Endothelial cell of umbilical vein (primary cell): ENCODE measurements around the gene FAM110C. TPM values are rescaled to one million over a fixed set of nuclear protein-coding genes. Genes with fewer than 3 reads are reported as not detected.

Source experiments
- Bru-seq: library from RNA; stranded (reverse); fragments of 400-500 nt; gene quantifications from one replicate; lab custom pipeline; 2021; lab: Mats Ljungman, UMichigan
- BruChase-seq, 2 experiments: library from RNA; stranded (reverse); fragments of 400-500 nt; gene quantifications; one replicate each; lab custom pipeline; 2021; lab: Mats Ljungman, UMichigan
- BruUV-seq: library from RNA; stranded (reverse); fragments of 400-500 nt; replicated peaks from 2 replicates; lab custom pipeline; 2021; lab: Mats Ljungman, UMichigan
- CTCF ChIA-PET: fragments of 300-600, 350-600 bp; sonication (Branson Sonifier 250); formaldehyde crosslinking; loops from one replicate; lab custom pipeline; 2021; ENCODE audit warnings: antibody characterized with exemption, inconsistent platforms; lab: Charles Lee
- POLR2A ChIA-PET: fragments of 300-600, 350-600 bp; sonication (Branson Sonifier 250); formaldehyde crosslinking; loops from one replicate; lab custom pipeline; 2021; ENCODE audit warnings: antibody characterized with exemption, inconsistent platforms; lab: Charles Lee
- DNase-seq: peaks from one replicate; pipeline ENCODE4 v3.0.0-alpha.2; 2011; ENCODE audit warnings: low read depth, low spot score
- FAIRE-seq: peaks from 2 replicates; lab custom pipeline; 2011; peaks lifted over from hg19 to GRCh38; lab: Jason Lieb, UNC
- H2AFZ ChIP-seq: 2 replicates; pipeline ENCODE4 v1.6.0; 2012; ENCODE audit warnings: low read depth, low read length, control low read depth, inconsistent platforms
- H3K27ac ChIP-seq: 2 replicates; pipeline ENCODE4 v1.5.1; 2011; ENCODE audit warnings: low read depth, mild to moderate bottlenecking, control low read depth, low read length, moderate library complexity; ENCODE audit not compliant: insufficient read depth
- H3K27me3 ChIP-seq, 2 experiments: 2 replicates each; pipeline versions ENCODE4 v1.6.0 to v1.6.1; 2011; ENCODE audit warnings: low read length in 2 of 2, mixed read lengths in 1 of 2; ENCODE audit not compliant: control insufficient read depth in 2 of 2, insufficient read depth in 2 of 2
- H3K36me3 ChIP-seq, 2 experiments: 2 replicates in 1 of 2; 3 replicates in 1 of 2; pipeline ENCODE4 v1.5.1; 2011; ENCODE audit warnings: low read length in 2 of 2, mild to moderate bottlenecking in 1 of 2, moderate library complexity in 1 of 2; ENCODE audit not compliant: control insufficient read depth in 2 of 2, insufficient read depth in 2 of 2; ENCODE audit errors: extremely low read depth in 1 of 2
- H3K4me1 ChIP-seq: 3 replicates; pipeline ENCODE4 v1.5.1; 2011; ENCODE audit warnings: mild to moderate bottlenecking, low read length; ENCODE audit not compliant: control insufficient read depth, insufficient read depth; ENCODE audit errors: extremely low read depth
- H3K4me2 ChIP-seq: 2 replicates; pipeline ENCODE4 v1.6.1; 2011; ENCODE audit warnings: low read length, control low read depth, mixed read lengths; ENCODE audit not compliant: insufficient read depth
- H3K4me3 ChIP-seq, 3 experiments: fragments of 200-600 bp in 1 of 3; sonication (generic), shearing (Covaris generic) in 1 of 3; replicated peaks in 1 of 3; 2 replicates each; pipeline ENCODE4 v1.5.1; 2011 to 2016; ENCODE audit warnings: control low read depth in 3 of 3, low read length in 3 of 3, mild to moderate bottlenecking in 2 of 3, inconsistent platforms in 1 of 3, low read depth in 1 of 3, moderate library complexity in 1 of 3; ENCODE audit not compliant: insufficient read depth in 1 of 3
- H3K79me2 ChIP-seq: 2 replicates; pipeline ENCODE4 v1.6.0; 2012; ENCODE audit warnings: low read length, inconsistent platforms; ENCODE audit not compliant: control insufficient read depth, insufficient read depth
- H3K9ac ChIP-seq: replicated peaks from 2 replicates; pipeline ENCODE3; 2011; ENCODE audit warnings: low read length, control low read depth; ENCODE audit not compliant: insufficient read depth; ENCODE audit errors: extremely low read depth
- H3K9me1 ChIP-seq: replicated peaks from 3 replicates; pipeline ENCODE4 v1.6.0; 2011; ENCODE audit warnings: mild to moderate bottlenecking, low read length; ENCODE audit not compliant: control insufficient read depth, insufficient read depth; ENCODE audit errors: extremely low read depth
- H3K9me3 ChIP-seq: replicated peaks from 2 replicates; pipeline ENCODE4 v1.5.1; 2012; ENCODE audit warnings: low read length, inconsistent platforms; ENCODE audit not compliant: control insufficient read depth, insufficient read depth
- H4K20me1 ChIP-seq: replicated peaks from 2 replicates; pipeline ENCODE3; 2011; ENCODE audit warnings: mild to moderate bottlenecking, low read length; ENCODE audit not compliant: control insufficient read depth, insufficient read depth; ENCODE audit errors: extremely low read depth
- CTCF ChIP-seq, 2 donors: IDR thresholded peaks; 1 replicate in 1 of 2; 2 replicates in 1 of 2; pipeline ENCODE4 v1.5.1; 2011; ENCODE audit warnings: low read length in 2 of 2, mild to moderate bottlenecking in 2 of 2, moderate library complexity in 2 of 2, control low read depth in 1 of 2, inconsistent platforms in 1 of 2, low read depth in 1 of 2; ENCODE audit not compliant: insufficient read depth in 1 of 2; ENCODE audit errors: extremely low read depth in 1 of 2
- EZH2 ChIP-seq: IDR thresholded peaks from 2 replicates; pipeline ENCODE4 v1.6.1; 2012; ENCODE audit warnings: borderline replicate concordance, low read depth, mild to moderate bottlenecking, moderate library complexity, low read length, inconsistent platforms; ENCODE audit not compliant: severe bottlenecking
- FOS ChIP-seq: IDR thresholded peaks from 2 replicates; pipeline ENCODE4 v1.6.1; 2011; ENCODE audit warnings: mild to moderate bottlenecking, low read length, moderate library complexity, borderline replicate concordance; ENCODE audit not compliant: insufficient read depth
- GATA2 ChIP-seq: IDR thresholded peaks from 2 replicates; pipeline ENCODE4 v1.7.0; 2011; ENCODE audit warnings: low read depth, mild to moderate bottlenecking, moderate library complexity, mixed read lengths, low read length; ENCODE audit not compliant: insufficient read length, insufficient read depth
- JUN ChIP-seq: IDR thresholded peaks from 2 replicates; pipeline ENCODE4 v1.6.1; 2011; ENCODE audit warnings: borderline replicate concordance, low read depth; ENCODE audit not compliant: insufficient read length, insufficient read depth
- MAX ChIP-seq: IDR thresholded peaks from 2 replicates; pipeline ENCODE4 v1.6.1; 2011; ENCODE audit not compliant: insufficient read depth, insufficient read length
- MYC ChIP-seq: IDR thresholded peaks from one replicate; pipeline ENCODE4 v1.6.1; 2011; ENCODE audit warnings: mild to moderate bottlenecking, low read depth, low read length
- POLR2A ChIP-seq: IDR thresholded peaks from 2 replicates; pipeline ENCODE4 v1.6.1; 2012; ENCODE audit warnings: low read depth, mild to moderate bottlenecking, control low read depth, low read length
- POLR2AphosphoS5 ChIP-seq: IDR thresholded peaks from 2 replicates; pipeline ENCODE4 v1.6.1; 2012; ENCODE audit warnings: low read depth, mild to moderate bottlenecking, control low read depth, low read length, moderate library complexity; ENCODE audit not compliant: insufficient read depth
- dilution Hi-C: fragments of 300-500 bp; cut with MboI; formaldehyde crosslinking; loops from one replicate; pipeline ENCODE4 v1.15.0; 2019; ENCODE audit warnings: low sequenced_read_pairs; ENCODE audit not compliant: extremely low pct_ligation_motif_present
- intact Hi-C: fragments of 100-400 bp; cut with micrococcal nuclease; formaldehyde crosslinking; loops from one replicate; pipeline ENCODE4 v1.10.0; 2022
- long read RNA-seq: library from polyadenylated mRNA; stranded (forward); transcript quantifications from one replicate; pipeline ENCODE4 v2.0.0, GENCODE V29; 2021
- polyA minus RNA-seq, 3 experiments: library from RNA; depleted of rRNA, polyadenylated mRNA; stranded (reverse); fragments of >200 nt; gene quantifications; 1 replicate in 1 of 3; 2 replicates in 2 of 3; pipeline ENCODE4 v1.2.3, GENCODE V29; 2011
- polyA plus RNA-seq, 4 experiments: library from polyadenylated mRNA; depleted of rRNA in 3 of 4; stranded (reverse) in 3 of 4; unstranded in 1 of 4; fragments of >200 nt; gene quantifications; 2 replicates each; pipeline versions ENCODE4 v1.2.1 to v1.2.3, GENCODE V29; 2011 to 2012; ENCODE audit warnings: missing spikeins in 1 of 4
- total RNA-seq: library from RNA; stranded (reverse); gene quantifications from 2 replicates; pipeline ENCODE4 v1.2.3, GENCODE V29; 2021

Gene FAM110C
- total RNA-seq = not detected in 2 replicates
- polyA plus RNA-seq = not detected in 2 replicates
- not detected in 2 replicates for polyA plus RNA-seq (2011; cell fraction: cytosol; rRNA removed)
- polyA plus RNA-seq (2011; cell fraction: nucleus; rRNA removed) = not detected in 2 replicates
- polyA plus RNA-seq (2012) = not detected in 2 replicates
- polyA minus RNA-seq = not detected in 2 replicates
- 1.4 TPM for polyA minus RNA-seq (2011; cell fraction: cytosol; rRNA and poly(A)+ RNA removed)
- polyA minus RNA-seq (2011; cell fraction: nucleus; rRNA and poly(A)+ RNA removed) = not detected in 2 replicates
- Bru-seq, nascent RNA = percentile 18 among the genes with signal in this experiment
- percentile 14 among the genes with signal in this experiment for BruChase-seq, experiment 1, labeled RNA remaining after a 6-hour chase
- BruChase-seq, experiment 2, labeled RNA remaining after a 2-hour chase = percentile 20 among the genes with signal in this experiment
- long read RNA-seq = 0 reads

- Histone ChIP-seq H3K4me3 (no peak within 1 kb of the TSS), H3K27ac (no peak within 1 kb of the TSS), H3K36me3 (no peaks in the 10 kb centered on the region), H3K9me3 (no peaks in the 10 kb centered on the region), H3K9me1 (no peaks in the 10 kb centered on the region), H4K20me1 (no peaks in the 10 kb centered on the region), H3K4me1 (no peaks in the 10 kb centered on the region), H3K9ac (no peak within 1 kb of the TSS), H2AFZ (no peak within 1 kb of the TSS), H3K4me2 (no peak within 1 kb of the TSS), H3K27me3 (no peaks in the 10 kb centered on the region), H3K79me2 (no peaks in the 10 kb centered on the region)
- intact Hi-C loops (no loop called here), dilution Hi-C loops (no loop called here)
- POLR2A ChIA-PET = no interaction called here
- CTCF ChIA-PET = no interaction called here
- DNase-seq (no peak), FAIRE-seq (no peak)
- TF ChIP-seq EZH2 (no peak), POLR2AphosphoS5 (no peak), GATA2 (no peak)
- BruUV-seq = no TSS peak
These were observed at the start of gene FAM110C for GRCh38 chr2:46471-47345. TSS of gene FAM110C (minus strand) at chr2:46505. CDS start at chr2:46385, 120 bp downstream.

GRCh38 chr2:92326-92725 lies 46.0 kb upstream of the FAM110C start:
- TF ChIP-seq POLR2A (no peak), POLR2AphosphoS5 (no peak), MAX (no peak), JUN (no peak), MYC (no peak), FOS (no peak), GATA2 (no peak), CTCF (IDR thresholded peaks at IDR 0.05; ENCODE audit: extremely low read depth in 1 of 2, insufficient read depth in 1 of 2, low read depth in 1 of 2, low read length in 2 of 2) (no peak), EZH2 (no peak)
- Histone ChIP-seq H3K27me3 (no peaks in the 10 kb centered on the region), H2AFZ (no peak overlapping the region), H3K27ac (no peak overlapping the region), H3K79me2 (no peaks in the 10 kb centered on the region), H3K36me3 (no peaks in the 10 kb centered on the region), H3K9me3 (peaks cover 1% of the 10 kb centered on the region), H3K4me1 (no peaks in the 10 kb centered on the region), H4K20me1 (no peaks in the 10 kb centered on the region), H3K9ac (no peak overlapping the region), H3K9me1 (no peaks in the 10 kb centered on the region), H3K4me2 (no peak overlapping the region), H3K4me3 (no peak overlapping the region)
- POLR2A ChIA-PET = no interaction called here
- no TSS peak for BruUV-seq
- DNase-seq = no peak
- intact Hi-C loops = no loop called here
- dilution Hi-C loops = no loop called here
- no peak for FAIRE-seq
- CTCF ChIA-PET = no interaction called here
